GM23248 (cell line): ENCODE data around the gene U2AF1L4. TPM values are rescaled to one million over a fixed set of nuclear protein-coding genes. Genes with fewer than 3 reads are reported as not detected.

ENCODE experiments used
- DNase-seq: peaks from one replicate; pipeline ENCODE4 v3.0.0-alpha.2; 2015
- H2AFZ ChIP-seq: fragments of 200-600 bp; sonication (generic); 2 replicates; pipeline ENCODE4 v1.6.1; 2016; ENCODE audit warnings: antibody characterized with exemption
- H3F3A ChIP-seq: fragments of 200-600 bp; sonication (generic); 2 replicates; pipeline ENCODE4 v1.6.1; 2016; ENCODE audit warnings: mild to moderate bottlenecking, antibody characterized with exemption, mixed run types; ENCODE audit not compliant: insufficient read depth
- H3K27ac ChIP-seq: fragments of 200-600 bp; sonication (generic); 2 replicates; pipeline ENCODE4 v1.5.1; 2016; ENCODE audit warnings: mild to moderate bottlenecking
- H3K27me3 ChIP-seq: fragments of 200-600 bp; sonication (generic); replicated peaks from 2 replicates; pipeline ENCODE4 v1.6.1; 2016; ENCODE audit warnings: mild to moderate bottlenecking; ENCODE audit not compliant: insufficient read depth
- H3K36me3 ChIP-seq: fragments of 200-600 bp; sonication (generic); 2 replicates; pipeline ENCODE4 v1.6.1; 2016; ENCODE audit warnings: low read depth, mild to moderate bottlenecking
- H3K4me1 ChIP-seq: fragments of 200-600 bp; sonication (generic); 2 replicates; pipeline ENCODE4 v1.6.1; 2016; ENCODE audit warnings: mild to moderate bottlenecking; ENCODE audit not compliant: insufficient read depth
- H3K4me2 ChIP-seq: fragments of 200-600 bp; sonication (generic); one replicate; pipeline ENCODE4 v1.6.1; 2016; ENCODE audit warnings: mild to moderate bottlenecking; ENCODE audit not compliant: unreplicated experiment
- H3K4me3 ChIP-seq: fragments of 200-600 bp; sonication (generic); 2 replicates; pipeline ENCODE4 v1.5.1; 2016; ENCODE audit warnings: mild to moderate bottlenecking
- H3K79me2 ChIP-seq: fragments of 200-600 bp; sonication (generic); 2 replicates; pipeline ENCODE4 v1.6.1; 2016; ENCODE audit warnings: mild to moderate bottlenecking; ENCODE audit not compliant: insufficient read depth
- H3K9ac ChIP-seq: fragments of 200-600 bp; sonication (generic); 2 replicates; pipeline ENCODE4 v1.6.1; 2016; ENCODE audit warnings: mild to moderate bottlenecking
- H3K9me2 ChIP-seq: fragments of 200-600 bp; sonication (generic); 2 replicates; pipeline ENCODE4 v1.6.1; 2016; ENCODE audit warnings: mixed run types, mild to moderate bottlenecking, moderate library complexity; ENCODE audit not compliant: insufficient read depth
- H3K9me3 ChIP-seq: fragments of 200-600 bp; sonication (generic); one replicate; pipeline ENCODE4 v1.6.1; 2017; ENCODE audit warnings: low read depth
- H4K20me1 ChIP-seq: fragments of 200-600 bp; sonication (generic); 2 replicates; pipeline ENCODE4 v1.6.0; 2016; ENCODE audit not compliant: insufficient read depth
- EZH2 ChIP-seq: fragments of 200-600 bp; sonication (generic); IDR thresholded peaks from 2 replicates; pipeline ENCODE4 v1.6.1; 2018; ENCODE audit warnings: antibody characterized with exemption, mild to moderate bottlenecking; ENCODE audit not compliant: insufficient read depth, poor library complexity, severe bottlenecking
- EZH2phosphoT487 ChIP-seq: fragments of 200-600 bp; sonication (generic); IDR thresholded peaks from 2 replicates; pipeline ENCODE4 v1.6.1; 2018; ENCODE audit warnings: antibody characterized with exemption, moderate library complexity, mild to moderate bottlenecking, low read depth; ENCODE audit not compliant: insufficient read depth
- WGBS, 2 experiments: methylation state at CpG; one replicate each; pipeline ENCODE4 v1.1.6; 2015 to 2017; ENCODE audit warnings: low lambda C conversion rate in 2 of 2, low coverage in 1 of 2; ENCODE audit errors: missing lambda C conversion rate in 2 of 2; 5-methylcytosine and 5-hydroxymethylcytosine counted together
- in situ Hi-C: fragments of 300-500 bp; cut with MboI; formaldehyde crosslinking; loops from 2 replicates; pipeline ENCODE4 v1.15.0; 2020
- polyA plus RNA-seq: library from polyadenylated mRNA; unstranded; fragments of >200 nt; fragmentation: Nextera tagmentation; extraction: Ambion mirVana; gene quantifications from 2 replicates; pipeline ENCODE4 v1.2.1, GENCODE V29; 2016
- total RNA-seq: library from RNA; depleted of rRNA; stranded (reverse); fragments of >200 nt; shearing (Covaris generic); gene quantifications from 2 replicates; pipeline ENCODE4 v1.2.3, GENCODE V29; 2014

U2AF1L4 gene
- total and polyA plus RNA-seq, 2 experiments from 2014 or later = 18.8 to 25.3 TPM

DNA sequence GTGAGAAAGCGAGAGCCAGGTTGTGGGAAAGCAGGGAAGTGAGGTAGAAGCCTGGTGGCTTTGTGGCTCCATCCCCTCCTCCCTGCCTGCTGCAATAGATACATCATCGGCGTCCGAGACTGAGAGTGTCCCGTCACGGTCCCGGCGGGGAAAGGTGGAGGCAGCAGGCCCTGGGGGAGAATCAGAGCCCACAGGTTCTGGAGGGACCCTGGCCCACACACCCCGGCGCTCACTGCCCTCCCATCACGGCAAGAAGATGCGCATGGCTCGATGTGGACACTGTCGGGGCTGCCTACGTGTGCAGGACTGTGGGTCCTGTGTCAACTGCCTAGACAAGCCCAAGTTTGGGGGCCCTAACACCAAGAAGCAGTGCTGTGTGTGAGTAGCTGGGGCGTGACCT lies 22.3 kb downstream of the U2AF1L4 start:
- in situ Hi-C loops = no loop called here
- H3K79me2 ChIP-seq = peaks cover 51% of the 10 kb centered on the region
- no peaks in the 10 kb centered on the region for H3K9me3 ChIP-seq
- no peaks in the 10 kb centered on the region for H3F3A ChIP-seq
- H3K4me2 ChIP-seq = no peak overlapping the region
- no peak overlapping the region for H3K27ac ChIP-seq
- H3K4me3 ChIP-seq = no peak overlapping the region
- 85 to 89% methylated on average over 14 to 16 of the region's 16 CpGs for WGBS, 2 experiments
- H3K27me3 ChIP-seq = no peaks in the 10 kb centered on the region
- no peaks in the 10 kb centered on the region for H3K9me2 ChIP-seq
- no peak overlapping the region for H2AFZ ChIP-seq
- H3K4me1 ChIP-seq = no peaks in the 10 kb centered on the region
- H4K20me1 ChIP-seq = no peaks in the 10 kb centered on the region
- DNase-seq = no peak
- no peak overlapping the region for H3K9ac ChIP-seq
- no peak for TF ChIP-seq EZH2phosphoT487
- TF ChIP-seq EZH2 = no peak
- H3K36me3 ChIP-seq = peaks cover 25% of the 10 kb centered on the region; the same call in 1 of the 2 replicates

DNA sequence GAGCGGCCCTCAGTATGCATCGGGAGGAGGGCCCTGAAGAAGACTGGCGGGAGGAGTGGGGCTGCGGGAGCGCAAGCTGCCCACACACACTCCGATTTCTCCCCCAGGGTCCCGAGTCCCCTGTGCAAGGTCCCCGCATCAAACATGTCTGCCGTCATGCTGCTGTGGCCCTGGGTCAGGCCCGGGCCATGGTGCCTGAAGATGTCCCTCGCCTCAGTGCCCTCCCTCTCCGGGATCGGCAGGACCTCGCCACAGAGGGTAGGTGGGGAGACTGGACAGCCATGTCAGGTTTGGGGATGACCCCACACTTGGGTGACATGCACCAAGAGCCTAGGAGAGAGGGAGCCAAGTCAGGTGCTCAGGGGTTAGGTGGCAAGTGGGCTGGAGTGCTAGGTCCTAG lies 22.8 kb downstream of the U2AF1L4 start:
- H3K4me3 ChIP-seq = no peak overlapping the region
- H3K4me2 ChIP-seq = no peak overlapping the region
- TF ChIP-seq EZH2phosphoT487 (no peak), EZH2 (no peak)
- no peak for DNase-seq
- H2AFZ ChIP-seq = no peak overlapping the region
- H4K20me1 ChIP-seq = no peaks in the 10 kb centered on the region
- no peaks in the 10 kb centered on the region for H3K9me2 ChIP-seq
- H3K36me3 ChIP-seq = peaks cover 25% of the 10 kb centered on the region; the same call in 1 of the 2 replicates
- no peak overlapping the region for H3K9ac ChIP-seq
- H3K4me1 ChIP-seq = no peaks in the 10 kb centered on the region
- in situ Hi-C loops = no loop called here
- 92% methylated on average over 14 of the region's 14 CpGs for WGBS, 2 experiments
- no peaks in the 10 kb centered on the region for H3K27me3 ChIP-seq
- H3K9me3 ChIP-seq = no peaks in the 10 kb centered on the region
- H3K27ac ChIP-seq = no peak overlapping the region
- peaks cover 51% of the 10 kb centered on the region for H3K79me2 ChIP-seq
- H3F3A ChIP-seq = no peaks in the 10 kb centered on the region

DNA sequence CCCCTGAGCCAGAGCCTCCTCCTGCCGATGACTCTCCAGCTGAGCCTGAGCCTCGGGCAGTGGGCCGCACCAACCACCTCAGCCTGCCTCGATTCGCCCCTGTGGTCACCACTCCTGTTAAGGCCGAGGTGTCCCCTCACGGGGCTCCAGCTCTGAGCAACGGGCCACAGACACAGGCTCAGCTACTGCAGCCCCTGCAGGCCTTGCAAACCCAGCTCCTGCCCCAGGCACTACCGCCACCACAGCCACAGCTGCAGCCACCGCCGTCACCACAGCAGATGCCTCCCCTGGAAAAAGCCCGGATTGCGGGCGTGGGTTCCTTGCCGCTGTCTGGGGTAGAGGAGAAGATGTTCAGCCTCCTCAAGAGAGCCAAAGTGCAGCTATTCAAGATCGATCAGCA lies 23.8 kb downstream of the U2AF1L4 start:
- H3K9ac ChIP-seq = no peak overlapping the region
- H3F3A ChIP-seq = no peaks in the 10 kb centered on the region; the same call in 1 of the 2 replicates
- H3K4me3 ChIP-seq = no peak overlapping the region
- H3K79me2 ChIP-seq = peaks cover 51% of the 10 kb centered on the region
- H3K4me1 ChIP-seq = no peaks in the 10 kb centered on the region
- H3K9me3 ChIP-seq = no peaks in the 10 kb centered on the region
- H3K9me2 ChIP-seq = no peaks in the 10 kb centered on the region
- no peak for TF ChIP-seq EZH2phosphoT487
- no peaks in the 10 kb centered on the region for H4K20me1 ChIP-seq
- DNase-seq = no peak
- H3K27ac ChIP-seq = no peak overlapping the region
- 92% methylated on average over 16 of the region's 16 CpGs for WGBS, 2 experiments
- no peak overlapping the region for H3K4me2 ChIP-seq
- H3K36me3 ChIP-seq = peaks cover 23% of the 10 kb centered on the region; the same call in 1 of the 2 replicates
- H3K27me3 ChIP-seq = no peaks in the 10 kb centered on the region
- no peak overlapping the region for H2AFZ ChIP-seq
- in situ Hi-C loops = no loop called here

DNA sequence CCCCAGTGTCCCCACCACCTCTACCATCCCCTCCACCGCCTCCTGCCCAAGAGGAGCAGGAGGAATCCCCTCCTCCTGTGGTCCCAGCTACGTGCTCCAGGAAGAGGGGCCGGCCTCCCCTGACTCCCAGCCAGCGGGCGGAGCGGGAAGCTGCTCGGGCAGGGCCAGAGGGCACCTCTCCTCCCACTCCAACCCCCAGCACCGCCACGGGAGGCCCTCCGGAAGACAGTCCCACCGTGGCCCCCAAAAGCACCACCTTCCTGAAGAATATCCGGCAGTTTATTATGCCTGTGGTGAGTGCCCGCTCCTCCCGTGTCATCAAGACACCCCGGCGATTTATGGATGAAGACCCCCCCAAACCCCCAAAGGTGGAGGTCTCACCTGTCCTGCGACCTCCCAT lies 24.6 kb downstream of the U2AF1L4 start:
- no peaks in the 10 kb centered on the region for H4K20me1 ChIP-seq
- H3K4me1 ChIP-seq = no peaks in the 10 kb centered on the region
- no peak overlapping the region for H3K4me3 ChIP-seq
- H2AFZ ChIP-seq = no peak overlapping the region
- H3K27me3 ChIP-seq = no peaks in the 10 kb centered on the region
- no peaks in the 10 kb centered on the region for H3K9me2 ChIP-seq
- in situ Hi-C loops = no loop called here
- H3K4me2 ChIP-seq = no peak overlapping the region
- 83% methylated on average over 15 to 17 of the region's 17 CpGs for WGBS, 2 experiments
- no peaks in the 10 kb centered on the region; the same call in 1 of the 2 replicates for H3F3A ChIP-seq
- H3K27ac ChIP-seq = no peak overlapping the region
- no peaks in the 10 kb centered on the region for H3K9me3 ChIP-seq
- TF ChIP-seq EZH2phosphoT487 = no peak
- no peak for TF ChIP-seq EZH2
- peaks cover 52% of the 10 kb centered on the region for H3K79me2 ChIP-seq
- DNase-seq = no peak
- H3K36me3 ChIP-seq = peaks cover 21% of the 10 kb centered on the region; the same call in 1 of the 2 replicates
- H3K9ac ChIP-seq = no peak overlapping the region

DNA sequence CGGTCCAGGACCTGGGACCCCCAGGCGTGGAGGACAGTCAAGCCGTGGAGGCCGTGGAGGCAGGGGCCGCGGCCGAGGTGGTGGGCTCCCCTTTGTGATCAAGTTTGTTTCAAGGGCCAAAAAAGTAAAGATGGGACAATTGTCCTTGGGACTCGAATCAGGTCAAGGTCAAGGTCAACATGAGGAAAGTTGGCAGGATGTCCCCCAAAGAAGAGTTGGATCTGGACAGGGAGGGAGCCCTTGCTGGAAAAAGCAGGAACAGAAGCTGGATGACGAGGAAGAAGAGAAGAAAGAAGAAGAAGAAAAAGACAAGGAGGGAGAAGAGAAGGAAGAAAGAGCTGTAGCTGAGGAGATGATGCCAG lies 25.1 kb downstream of the U2AF1L4 start:
- peaks cover 57% of the 10 kb centered on the region for H3K79me2 ChIP-seq
- no peak overlapping the region for H3K4me2 ChIP-seq
- TF ChIP-seq EZH2phosphoT487 (no peak), EZH2 (no peak)
- no peaks in the 10 kb centered on the region for H4K20me1 ChIP-seq
- H3K9me2 ChIP-seq = no peaks in the 10 kb centered on the region
- in situ Hi-C loops = no loop called here
- H3K9me3 ChIP-seq = no peaks in the 10 kb centered on the region
- no peak overlapping the region for H3K27ac ChIP-seq
- no peak overlapping the region for H2AFZ ChIP-seq
- WGBS, 2 experiments = 91 to 93% methylated on average over 9 of the region's 9 CpGs
- H3K9ac ChIP-seq = 0 out of 2 replicates have a peak overlapping the region, but pooled peaks have one; percentile 94
- no peaks in the 10 kb centered on the region for H3K4me1 ChIP-seq
- no peaks in the 10 kb centered on the region; the same call in 1 of the 2 replicates for H3F3A ChIP-seq
- H3K4me3 ChIP-seq = no peak overlapping the region
- no peak for DNase-seq
- H3K36me3 ChIP-seq = peaks cover 18% of the 10 kb centered on the region; the same call in 1 of the 2 replicates
- H3K27me3 ChIP-seq = no peaks in the 10 kb centered on the region
